Nephron progenitor cell (in vitro differentiated cells): Measurements from ENCODE around the gene AWAT1.
"Not testable (repeated sequence)": the region's sequence is repeated elsewhere in the genome, so short reads cannot be mapped to it uniquely, and the experiment has no call there.

Source experiments
- DNase-seq: peaks from one replicate; pipeline ENCODE4 v3.0.0; 2021
- H3K27ac Mint-ChIP-seq: 2 replicates; pipeline ENCODE4 v1.8.0; 2021; ENCODE audit warnings: mild to moderate bottlenecking, moderate library complexity, mixed read lengths
- H3K27me3 Mint-ChIP-seq: 2 replicates; pipeline ENCODE4 v1.8.0; 2021; ENCODE audit warnings: mild to moderate bottlenecking, low read depth, mixed read lengths; ENCODE audit not compliant: poor library complexity
- H3K36me3 Mint-ChIP-seq: 2 replicates; pipeline ENCODE4 v1.8.0; 2021; ENCODE audit warnings: low read depth, mixed read lengths
- H3K4me1 Mint-ChIP-seq: 2 replicates; pipeline ENCODE4 v1.8.0; 2021; ENCODE audit warnings: mixed read lengths
- H3K4me3 Mint-ChIP-seq: 2 replicates; pipeline ENCODE4 v1.8.0; 2021; ENCODE audit warnings: mild to moderate bottlenecking, moderate library complexity, mixed read lengths
- H3K9me3 Mint-ChIP-seq: 2 replicates; pipeline ENCODE4 v1.8.0; 2021; ENCODE audit warnings: mild to moderate bottlenecking, moderate library complexity, mixed read lengths
- CTCF ChIP-seq: fragments of 200-600 bp; sonication (generic); IDR thresholded peaks from 2 replicates; pipeline ENCODE4 v1.5.0; 2021; ENCODE audit warnings: antibody characterized with exemption

The AWAT1 gene

GRCh38 chrX:70268034-70268433 is 33.6 kb downstream of the AWAT1 start, which contains the start of gene ARR3:
Gene ARR3 (plus strand): TSS chrX:70268334. CDS start chrX:70269386, 1,052 bp downstream.
- H3K27me3 Mint-ChIP-seq, result peaks cover 12% of the 10 kb centered on the region
- TF ChIP-seq CTCF, result no peak
- H3K4me1 Mint-ChIP-seq, result no peaks in the 10 kb centered on the region

DNA sequence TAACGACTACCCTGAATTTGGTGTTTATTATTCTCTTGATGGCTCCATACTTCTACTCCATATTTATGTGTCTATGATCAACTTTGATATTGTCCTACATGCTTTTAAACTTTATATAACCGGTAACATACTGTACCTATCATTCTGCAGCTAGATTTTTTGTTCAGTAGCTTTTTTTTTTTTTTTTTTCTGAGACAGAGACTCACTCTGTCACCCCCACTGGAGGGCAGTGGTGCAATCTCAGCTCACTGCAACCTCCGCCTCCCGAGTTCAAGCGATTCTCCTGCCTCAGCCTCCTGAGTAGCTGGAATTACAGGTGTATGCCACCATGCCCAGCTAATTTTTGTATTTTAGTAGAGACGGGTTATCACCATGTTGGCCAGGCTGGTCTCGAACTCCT is 39.6 kb downstream of the AWAT1 start:
- H3K27ac Mint-ChIP-seq, H3K4me3 Mint-ChIP-seq, H3K27me3 Mint-ChIP-seq, H3K4me1 Mint-ChIP-seq, DNase-seq, H3K36me3 Mint-ChIP-seq: not testable (repeated sequence)
- H3K9me3 Mint-ChIP-seq, result peaks cover 53% of the 10 kb centered on the region

More at GRCh38 chrX:70268034-70268433, 33.6 kb downstream of the AWAT1 start, which contains the start of gene ARR3:
- Mint-ChIP-seq H3K9me3 (peaks cover 52% of the 10 kb centered on the region), H3K4me3 (no peak within 1 kb of the TSS), H3K27ac (no peak within 1 kb of the TSS), H3K36me3 (no peaks in the 10 kb centered on the region)
- DNase-seq, result no peak

DNA sequence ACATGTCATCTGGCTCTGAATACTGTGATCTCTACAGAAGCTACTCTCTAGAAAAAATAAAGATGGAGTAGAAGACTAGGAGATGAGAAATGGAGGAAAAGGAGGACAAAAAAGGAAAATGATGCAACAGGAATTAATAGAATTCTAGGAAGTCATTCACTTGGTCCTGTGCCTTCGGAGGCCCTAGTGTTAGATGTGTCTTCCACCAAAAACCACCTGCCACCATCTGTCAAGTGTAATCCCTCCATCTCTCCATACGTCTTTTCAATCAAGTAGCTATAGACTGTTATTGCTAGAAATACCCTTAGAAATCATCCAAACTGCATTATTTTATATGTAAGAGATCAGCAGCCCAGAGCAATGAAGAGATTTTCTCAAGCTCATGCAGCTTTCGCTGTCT is 44.6 kb downstream of the AWAT1 start:
- peaks cover 61% of the 10 kb centered on the region for H3K9me3 Mint-ChIP-seq

GRCh38 chrX:70280573-70280972 is 46.1 kb downstream of the AWAT1 start:
- DNase-seq, result no peak
- H3K27me3 Mint-ChIP-seq, result peaks cover 11% of the 10 kb centered on the region
- no peak overlapping the region for H3K4me3 Mint-ChIP-seq

More for the DNA sequence above, 44.6 kb downstream of the AWAT1 start:
- no peak for DNase-seq
- Mint-ChIP-seq H3K4me3 (no peak overlapping the region), H3K27me3 (peaks cover 11% of the 10 kb centered on the region), H3K36me3 (peaks cover 10% of the 10 kb centered on the region), H3K4me1 (no peaks in the 10 kb centered on the region), H3K27ac (no peak overlapping the region)
- TF ChIP-seq CTCF, result no peak

DNA sequence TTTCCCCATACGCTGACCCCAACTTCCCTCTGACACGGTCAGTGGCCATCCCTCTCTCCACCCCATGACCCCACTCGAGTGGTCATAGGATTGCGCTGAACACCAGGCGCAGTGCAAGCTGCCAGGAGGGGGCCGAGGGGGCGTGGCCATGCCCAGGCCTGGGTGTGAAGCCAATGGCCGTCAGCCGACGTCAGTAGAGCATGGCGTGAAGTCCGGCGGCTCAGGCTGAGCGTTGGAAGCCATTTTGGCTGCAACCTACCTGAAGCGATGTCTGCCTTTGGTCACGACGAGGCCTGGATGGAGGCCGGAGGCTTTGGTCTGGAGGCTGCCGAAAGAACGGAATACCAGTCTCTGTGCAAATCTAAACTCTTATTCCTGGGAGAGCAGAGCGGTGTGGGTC is 47.5 kb downstream of the AWAT1 start, which contains the start of gene RAB41:
Gene RAB41 (plus strand): TSS at position 222 of the 400 bp plus-strand sequence. CDS start 46 bp downstream, at position 268.
- Mint-ChIP-seq H3K27me3 (peaks cover 11% of the 10 kb centered on the region), H3K27ac (no peak within 1 kb of the TSS), H3K9me3 (peaks cover 51% of the 10 kb centered on the region), H3K4me1 (no peaks in the 10 kb centered on the region), H3K4me3 (no peak within 1 kb of the TSS), H3K36me3 (peaks cover 13% of the 10 kb centered on the region)
- DNase-seq, result no peak
- no peak for TF ChIP-seq CTCF

More at GRCh38 chrX:70280573-70280972, 46.1 kb downstream of the AWAT1 start:
- Mint-ChIP-seq H3K4me1 (no peaks in the 10 kb centered on the region), H3K27ac (no peak overlapping the region), H3K36me3 (peaks cover 10% of the 10 kb centered on the region), H3K9me3 (peaks cover 58% of the 10 kb centered on the region)
- TF ChIP-seq CTCF, result no peak

- Mint-ChIP-seq H3K4me1 (peaks cover 28% of the 10 kb centered on the region), H3K27ac (no peak overlapping the region), H3K9me3 (peaks cover 36% of the 10 kb centered on the region), H3K27me3 (no peaks in the 10 kb centered on the region), H3K36me3 (peaks cover 10% of the 10 kb centered on the region), H3K4me3 (peak overlapping the region; percentile 95)
- DNase-seq, result no peak
- no peak for TF ChIP-seq CTCF
Observed at GRCh38 chrX:70289168-70289792, 54.8 kb downstream of the AWAT1 start.
